CD14-positive monocyte (primary cell): ENCODE measurements around the gene THAP6. TPM values are rescaled to one million over a fixed set of nuclear protein-coding genes. Genes with fewer than 3 reads are reported as not detected.

Source experiments
- DNase-seq, 3 donors: peaks; one replicate each; pipeline ENCODE4 v3.0.0-alpha.2; 2011 to 2022
- H2AFZ ChIP-seq: 2 replicates; pipeline ENCODE4 v1.6.0; 2012; ENCODE audit warnings: mild to moderate bottlenecking, low read depth, low read length, inconsistent platforms; ENCODE audit not compliant: insufficient read depth, poor library complexity, severe bottlenecking
- H3K27ac ChIP-seq, 2 donors: 1 replicate in 1 of 2; 2 replicates in 1 of 2; pipeline ENCODE4 v1.5.1; 2012 to 2013; ENCODE audit warnings: low read length in 2 of 2, control low read depth in 1 of 2, inconsistent platforms in 1 of 2, low read depth in 1 of 2, mild to moderate bottlenecking in 1 of 2
- H3K27me3 ChIP-seq, 2 donors: one replicate each; pipeline versions ENCODE4 v1.6.0 to v1.6.1; 2011 to 2013; ENCODE audit warnings: low read length in 2 of 2; ENCODE audit not compliant: control insufficient read depth in 2 of 2, insufficient read depth in 2 of 2
- H3K36me3 ChIP-seq, 2 donors: replicated peaks in 1 of 2; 1 replicate in 1 of 2; 2 replicates in 1 of 2; pipeline versions ENCODE4 v1.5.1 to v1.6.1; 2012 to 2013; ENCODE audit warnings: low read length in 2 of 2, control low read depth in 1 of 2, inconsistent platforms in 1 of 2, mild to moderate bottlenecking in 1 of 2; ENCODE audit not compliant: insufficient read depth in 2 of 2, control insufficient read depth in 1 of 2
- H3K4me1 ChIP-seq, 2 donors: 1 replicate in 1 of 2; 2 replicates in 1 of 2; pipeline versions ENCODE4 v1.5.1 to v1.6.1; 2012 to 2013; ENCODE audit warnings: low read length in 2 of 2, control low read depth in 1 of 2, inconsistent platforms in 1 of 2, mild to moderate bottlenecking in 1 of 2, moderate library complexity in 1 of 2; ENCODE audit not compliant: insufficient read depth in 2 of 2, control insufficient read depth in 1 of 2
- H3K4me2 ChIP-seq: replicated peaks from 2 replicates; pipeline ENCODE3; 2012; ENCODE audit warnings: low read length, moderate library complexity, mild to moderate bottlenecking; ENCODE audit not compliant: poor library complexity, severe bottlenecking; ENCODE audit errors: extremely low read depth
- H3K4me3 ChIP-seq, 3 experiments: fragments of 200-600 bp in 1 of 3; sonication (generic) in 1 of 3; replicated peaks in 1 of 3; 1 replicate in 2 of 3; 2 replicates in 1 of 3; pipeline ENCODE4 v1.5.1; 2011 to 2013; ENCODE audit warnings: low read length in 3 of 3, mild to moderate bottlenecking in 3 of 3, control low read depth in 2 of 3, low read depth in 2 of 3, inconsistent platforms in 1 of 3, moderate library complexity in 1 of 3
- H3K79me2 ChIP-seq: 2 replicates; pipeline ENCODE4 v1.6.0; 2012; ENCODE audit warnings: mild to moderate bottlenecking, control low read depth, inconsistent platforms, low read length, moderate library complexity; ENCODE audit not compliant: insufficient read depth
- H3K9ac ChIP-seq: 2 replicates; pipeline ENCODE4 v1.6.0; 2017; ENCODE audit warnings: low read length, mild to moderate bottlenecking; ENCODE audit not compliant: insufficient read depth, poor library complexity, severe bottlenecking
- H3K9me3 ChIP-seq, 2 donors: replicated peaks in 1 of 2; 1 replicate in 1 of 2; 2 replicates in 1 of 2; pipeline versions ENCODE4 v1.5.1 to v1.6.1; 2012 to 2013; ENCODE audit warnings: low read length in 2 of 2, control low read depth in 1 of 2; ENCODE audit not compliant: control insufficient read depth in 1 of 2, insufficient read depth in 1 of 2
- H4K20me1 ChIP-seq: 2 replicates; pipeline ENCODE4 v1.6.0; 2012; ENCODE audit warnings: mild to moderate bottlenecking, low read length, control low read depth, moderate library complexity; ENCODE audit not compliant: insufficient read depth
- H3K27ac Mint-ChIP-seq, 7 donors: one replicate each; pipeline ENCODE4 v1.8.0; 2020; ENCODE audit warnings: mild to moderate bottlenecking in 7 of 7, mixed read lengths in 7 of 7, moderate library complexity in 6 of 7, inconsistent platforms in 2 of 7
- H3K27me3 Mint-ChIP-seq, 3 donors: one replicate each; pipeline ENCODE4 v1.8.0; 2021 to 2022; ENCODE audit warnings: low read depth in 3 of 3, mild to moderate bottlenecking in 3 of 3, mixed read lengths in 3 of 3, moderate library complexity in 3 of 3, inconsistent platforms in 1 of 3
- H3K36me3 Mint-ChIP-seq, 2 donors: one replicate each; pipeline ENCODE4 v1.8.0; 2020; ENCODE audit warnings: mixed read lengths in 2 of 2, inconsistent platforms in 1 of 2, mild to moderate bottlenecking in 1 of 2
- H3K4me1 Mint-ChIP-seq: one replicate; pipeline ENCODE4 v1.8.0; 2020; ENCODE audit warnings: mild to moderate bottlenecking, mixed read lengths
- H3K4me3 Mint-ChIP-seq, 2 donors: one replicate each; pipeline ENCODE4 v1.8.0; 2020; ENCODE audit warnings: mild to moderate bottlenecking in 2 of 2, mixed read lengths in 2 of 2, moderate library complexity in 1 of 2
- H3K9me3 Mint-ChIP-seq, 7 donors: one replicate each; pipeline ENCODE4 v1.8.0; 2020 to 2022; ENCODE audit warnings: mixed read lengths in 7 of 7, mild to moderate bottlenecking in 6 of 7, moderate library complexity in 6 of 7, inconsistent platforms in 2 of 7
- CTCF ChIP-seq: fragments of 200-600 bp; IDR thresholded peaks from one replicate; pipeline ENCODE4 v1.8.0; 2022; ENCODE audit warnings: antibody characterized with exemption, mild to moderate bottlenecking
- WGBS: methylation state at CpG from one replicate; pipeline ENCODE4 v1.1.5; 2013; ENCODE audit warnings: missing lambda C conversion rate; ENCODE audit not compliant: insufficient coverage; 5-methylcytosine and 5-hydroxymethylcytosine counted together
- intact Hi-C, 2 donors: fragments of 100-400 bp; cut with micrococcal nuclease; formaldehyde crosslinking; loops; one replicate each; pipeline versions ENCODE4 v1.15.0 to v1.15.1; 2023
- polyA plus RNA-seq, 3 donors: library from polyadenylated mRNA; depleted of rRNA in 1 of 3; unstranded in 2 of 3; stranded (reverse) in 1 of 3; fragments of 300-500 nt in 2 of 3; fragments of >200 nt in 1 of 3; fragmentation: Illumina TruSeq in 2 of 3; gene quantifications; 1 replicate in 2 of 3; 2 replicates in 1 of 3; pipeline ENCODE4 v1.2.3, GENCODE V29; 2012 to 2021

Gene THAP6
- polyA plus RNA-seq, 3 donors = 2.3 to 6.1 (median 5.6) TPM

DNA sequence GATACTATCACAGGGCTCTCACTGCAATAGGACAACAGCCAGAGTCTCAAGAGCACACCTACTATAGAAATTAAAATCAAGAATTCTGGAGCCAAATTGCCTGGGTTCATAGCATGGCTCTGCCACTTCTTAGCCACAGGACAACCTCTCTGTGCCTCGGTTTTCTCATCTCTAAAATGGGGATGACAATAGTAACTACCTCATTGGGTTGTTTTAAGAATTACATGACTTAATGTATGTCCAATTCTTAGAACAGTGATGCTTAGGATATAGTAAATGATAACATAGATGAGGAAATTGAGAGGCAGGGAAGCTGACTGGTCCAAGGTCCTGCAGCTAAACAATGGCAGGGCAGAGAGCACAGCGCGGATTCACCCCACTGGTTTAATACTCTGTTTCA is 30.6 kb downstream of the THAP6 start:
- H3K4me1 Mint-ChIP-seq = peaks cover 6% of the 10 kb centered on the region
- Histone ChIP-seq H3K27ac (no peak overlapping the region), H2AFZ (no peak overlapping the region), H3K4me3 (no peak overlapping the region), H3K27me3 (no peaks in the 10 kb centered on the region), H3K4me2 (no peak overlapping the region), H3K9ac (no peak overlapping the region), H3K79me2 (no peaks in the 10 kb centered on the region), H4K20me1 (no peaks in the 10 kb centered on the region), H3K36me3 (peaks cover 6 to 12% of the 10 kb centered on the region in 2 donors), H3K4me1 (peaks cover 5% of the 10 kb centered on the region in 2 donors), H3K9me3 (no peaks in the 10 kb centered on the region)
- 85% methylated on average over 2 of the region's 3 CpGs for WGBS
- intact Hi-C loops = no loop called here
- DNase-seq = no peak
- H3K4me3 Mint-ChIP-seq = no peak overlapping the region
- peaks cover 2 to 17% of the 10 kb centered on the region in 2 donors for H3K36me3 Mint-ChIP-seq
- H3K9me3 Mint-ChIP-seq = peaks cover 0 to 4% (median 0%) of the 10 kb centered on the region in 7 donors
- no peaks in the 10 kb centered on the region for H3K27me3 Mint-ChIP-seq
- no peak overlapping the region for H3K27ac Mint-ChIP-seq
- TF ChIP-seq CTCF = no peak

DNA sequence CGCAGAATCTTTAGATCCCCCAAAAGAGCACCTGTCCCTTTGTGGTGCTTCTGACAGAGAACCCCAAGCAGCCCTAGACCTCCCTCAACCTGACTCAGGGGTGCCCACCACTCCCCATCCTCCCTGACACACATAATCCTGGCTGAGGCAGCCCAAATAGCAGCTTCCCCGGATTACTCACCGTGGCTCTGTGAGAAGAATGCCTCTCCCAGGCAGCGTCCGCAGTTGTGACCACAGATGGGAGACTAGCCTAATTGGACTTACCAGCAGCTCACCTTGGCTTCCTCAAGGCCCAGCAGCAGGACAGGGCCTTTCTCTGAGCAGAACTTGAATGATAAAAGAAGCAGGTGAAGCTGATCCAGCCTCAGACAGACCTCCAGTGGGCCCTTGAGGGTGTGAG is 31.3 kb downstream of the THAP6 start:
- Histone ChIP-seq H3K4me3 (no peak overlapping the region), H3K27me3 (no peaks in the 10 kb centered on the region), H3K4me2 (no peak overlapping the region), H4K20me1 (no peaks in the 10 kb centered on the region), H3K4me1 (peaks cover 5% of the 10 kb centered on the region in 2 donors), H3K79me2 (no peaks in the 10 kb centered on the region), H3K9ac (no peak overlapping the region), H3K27ac (no peak overlapping the region), H3K36me3 (peaks cover 6 to 12% of the 10 kb centered on the region in 2 donors), H3K9me3 (no peaks in the 10 kb centered on the region), H2AFZ (no peak overlapping the region)
- H3K4me1 Mint-ChIP-seq = peaks cover 6% of the 10 kb centered on the region
- no peaks in the 10 kb centered on the region for H3K27me3 Mint-ChIP-seq
- intact Hi-C loops = no loop called here
- H3K9me3 Mint-ChIP-seq = peaks cover 0 to 4% (median 0%) of the 10 kb centered on the region in 7 donors
- H3K4me3 Mint-ChIP-seq = no peak overlapping the region
- TF ChIP-seq CTCF = no peak
- DNase-seq = no peak
- 98% methylated on average over 5 of the region's 5 CpGs for WGBS
- peak overlapping the region in 1 of 7 donors; percentile 30 for H3K27ac Mint-ChIP-seq
- H3K36me3 Mint-ChIP-seq = peaks cover 2 to 13% of the 10 kb centered on the region in 2 donors
